Endothelial cell of umbilical vein (primary cell): Measurements from ENCODE around the gene ARPC5. TPM values are rescaled to one million over a fixed set of nuclear protein-coding genes. Genes with fewer than 3 reads are reported as not detected.

Source experiments
- BruUV-seq: library from RNA; stranded (reverse); fragments of 400-500 nt; replicated peaks from 2 replicates; lab custom pipeline; 2021; lab: Mats Ljungman, UMichigan
- CTCF ChIA-PET: fragments of 300-600, 350-600 bp; sonication (Branson Sonifier 250); formaldehyde crosslinking; loops from one replicate; lab custom pipeline; 2021; ENCODE audit warnings: antibody characterized with exemption, inconsistent platforms; lab: Charles Lee
- POLR2A ChIA-PET: fragments of 300-600, 350-600 bp; sonication (Branson Sonifier 250); formaldehyde crosslinking; loops from one replicate; lab custom pipeline; 2021; ENCODE audit warnings: antibody characterized with exemption, inconsistent platforms; lab: Charles Lee
- DNase-seq: peaks from one replicate; pipeline ENCODE4 v3.0.0-alpha.2; 2011; ENCODE audit warnings: low read depth, low spot score
- FAIRE-seq: peaks from 2 replicates; lab custom pipeline; 2011; peaks lifted over from hg19 to GRCh38; lab: Jason Lieb, UNC
- H2AFZ ChIP-seq: 2 replicates; pipeline ENCODE4 v1.6.0; 2012; ENCODE audit warnings: low read depth, low read length, control low read depth, inconsistent platforms
- H3K27ac ChIP-seq: 2 replicates; pipeline ENCODE4 v1.5.1; 2011; ENCODE audit warnings: low read depth, mild to moderate bottlenecking, control low read depth, low read length, moderate library complexity; ENCODE audit not compliant: insufficient read depth
- H3K27me3 ChIP-seq, 2 experiments: 2 replicates each; pipeline versions ENCODE4 v1.6.0 to v1.6.1; 2011; ENCODE audit warnings: low read length in 2 of 2, mixed read lengths in 1 of 2; ENCODE audit not compliant: control insufficient read depth in 2 of 2, insufficient read depth in 2 of 2
- H3K36me3 ChIP-seq, 2 experiments: 2 replicates in 1 of 2; 3 replicates in 1 of 2; pipeline ENCODE4 v1.5.1; 2011; ENCODE audit warnings: low read length in 2 of 2, mild to moderate bottlenecking in 1 of 2, moderate library complexity in 1 of 2; ENCODE audit not compliant: control insufficient read depth in 2 of 2, insufficient read depth in 2 of 2; ENCODE audit errors: extremely low read depth in 1 of 2
- H3K4me1 ChIP-seq: 3 replicates; pipeline ENCODE4 v1.5.1; 2011; ENCODE audit warnings: mild to moderate bottlenecking, low read length; ENCODE audit not compliant: control insufficient read depth, insufficient read depth; ENCODE audit errors: extremely low read depth
- H3K4me2 ChIP-seq: 2 replicates; pipeline ENCODE4 v1.6.1; 2011; ENCODE audit warnings: low read length, control low read depth, mixed read lengths; ENCODE audit not compliant: insufficient read depth
- H3K4me3 ChIP-seq, 3 experiments: fragments of 200-600 bp in 1 of 3; sonication (generic), shearing (Covaris generic) in 1 of 3; replicated peaks in 1 of 3; 2 replicates each; pipeline ENCODE4 v1.5.1; 2011 to 2016; ENCODE audit warnings: control low read depth in 3 of 3, low read length in 3 of 3, mild to moderate bottlenecking in 2 of 3, inconsistent platforms in 1 of 3, low read depth in 1 of 3, moderate library complexity in 1 of 3; ENCODE audit not compliant: insufficient read depth in 1 of 3
- H3K79me2 ChIP-seq: 2 replicates; pipeline ENCODE4 v1.6.0; 2012; ENCODE audit warnings: low read length, inconsistent platforms; ENCODE audit not compliant: control insufficient read depth, insufficient read depth
- H3K9ac ChIP-seq: replicated peaks from 2 replicates; pipeline ENCODE3; 2011; ENCODE audit warnings: low read length, control low read depth; ENCODE audit not compliant: insufficient read depth; ENCODE audit errors: extremely low read depth
- H3K9me1 ChIP-seq: replicated peaks from 3 replicates; pipeline ENCODE4 v1.6.0; 2011; ENCODE audit warnings: mild to moderate bottlenecking, low read length; ENCODE audit not compliant: control insufficient read depth, insufficient read depth; ENCODE audit errors: extremely low read depth
- H3K9me3 ChIP-seq: replicated peaks from 2 replicates; pipeline ENCODE4 v1.5.1; 2012; ENCODE audit warnings: low read length, inconsistent platforms; ENCODE audit not compliant: control insufficient read depth, insufficient read depth
- H4K20me1 ChIP-seq: replicated peaks from 2 replicates; pipeline ENCODE3; 2011; ENCODE audit warnings: mild to moderate bottlenecking, low read length; ENCODE audit not compliant: control insufficient read depth, insufficient read depth; ENCODE audit errors: extremely low read depth
- EZH2 ChIP-seq: IDR thresholded peaks from 2 replicates; pipeline ENCODE4 v1.6.1; 2012; ENCODE audit warnings: borderline replicate concordance, low read depth, mild to moderate bottlenecking, moderate library complexity, low read length, inconsistent platforms; ENCODE audit not compliant: severe bottlenecking
- FOS ChIP-seq: IDR thresholded peaks from 2 replicates; pipeline ENCODE4 v1.6.1; 2011; ENCODE audit warnings: mild to moderate bottlenecking, low read length, moderate library complexity, borderline replicate concordance; ENCODE audit not compliant: insufficient read depth
- GATA2 ChIP-seq: IDR thresholded peaks from 2 replicates; pipeline ENCODE4 v1.7.0; 2011; ENCODE audit warnings: low read depth, mild to moderate bottlenecking, moderate library complexity, mixed read lengths, low read length; ENCODE audit not compliant: insufficient read length, insufficient read depth
- JUN ChIP-seq: IDR thresholded peaks from 2 replicates; pipeline ENCODE4 v1.6.1; 2011; ENCODE audit warnings: borderline replicate concordance, low read depth; ENCODE audit not compliant: insufficient read length, insufficient read depth
- MYC ChIP-seq: IDR thresholded peaks from one replicate; pipeline ENCODE4 v1.6.1; 2011; ENCODE audit warnings: mild to moderate bottlenecking, low read depth, low read length
- POLR2A ChIP-seq: IDR thresholded peaks from 2 replicates; pipeline ENCODE4 v1.6.1; 2012; ENCODE audit warnings: low read depth, mild to moderate bottlenecking, control low read depth, low read length
- POLR2AphosphoS5 ChIP-seq: IDR thresholded peaks from 2 replicates; pipeline ENCODE4 v1.6.1; 2012; ENCODE audit warnings: low read depth, mild to moderate bottlenecking, control low read depth, low read length, moderate library complexity; ENCODE audit not compliant: insufficient read depth
- dilution Hi-C: fragments of 300-500 bp; cut with MboI; formaldehyde crosslinking; loops from one replicate; pipeline ENCODE4 v1.15.0; 2019; ENCODE audit warnings: low sequenced_read_pairs; ENCODE audit not compliant: extremely low pct_ligation_motif_present
- intact Hi-C: fragments of 100-400 bp; cut with micrococcal nuclease; formaldehyde crosslinking; loops from one replicate; pipeline ENCODE4 v1.10.0; 2022
- polyA plus RNA-seq, 4 experiments: library from polyadenylated mRNA; depleted of rRNA in 3 of 4; stranded (reverse) in 3 of 4; unstranded in 1 of 4; fragments of >200 nt; gene quantifications; 2 replicates each; pipeline versions ENCODE4 v1.2.1 to v1.2.3, GENCODE V29; 2011 to 2012; ENCODE audit warnings: missing spikeins in 1 of 4
- total RNA-seq: library from RNA; stranded (reverse); gene quantifications from 2 replicates; pipeline ENCODE4 v1.2.3, GENCODE V29; 2021
- TF ChIP-seq, protein P1 (sequence below): IDR thresholded peaks from 2 replicates; pipeline ENCODE4 v1.6.1; 2011; ENCODE audit not compliant: insufficient read depth, insufficient read length
- TF ChIP-seq, protein P2 (sequence below), 2 donors: IDR thresholded peaks; 1 replicate in 1 of 2; 2 replicates in 1 of 2; pipeline ENCODE4 v1.5.1; 2011; ENCODE audit warnings: low read length in 2 of 2, mild to moderate bottlenecking in 2 of 2, moderate library complexity in 2 of 2, control low read depth in 1 of 2, inconsistent platforms in 1 of 2, low read depth in 1 of 2; ENCODE audit not compliant: insufficient read depth in 1 of 2; ENCODE audit errors: extremely low read depth in 1 of 2

The ARPC5 gene
- total and polyA plus RNA-seq, 2 donors (not counting 3 experiments of a cell fraction or from before 2014, with no cell fraction given), result 110 to 185 TPM

DNA sequence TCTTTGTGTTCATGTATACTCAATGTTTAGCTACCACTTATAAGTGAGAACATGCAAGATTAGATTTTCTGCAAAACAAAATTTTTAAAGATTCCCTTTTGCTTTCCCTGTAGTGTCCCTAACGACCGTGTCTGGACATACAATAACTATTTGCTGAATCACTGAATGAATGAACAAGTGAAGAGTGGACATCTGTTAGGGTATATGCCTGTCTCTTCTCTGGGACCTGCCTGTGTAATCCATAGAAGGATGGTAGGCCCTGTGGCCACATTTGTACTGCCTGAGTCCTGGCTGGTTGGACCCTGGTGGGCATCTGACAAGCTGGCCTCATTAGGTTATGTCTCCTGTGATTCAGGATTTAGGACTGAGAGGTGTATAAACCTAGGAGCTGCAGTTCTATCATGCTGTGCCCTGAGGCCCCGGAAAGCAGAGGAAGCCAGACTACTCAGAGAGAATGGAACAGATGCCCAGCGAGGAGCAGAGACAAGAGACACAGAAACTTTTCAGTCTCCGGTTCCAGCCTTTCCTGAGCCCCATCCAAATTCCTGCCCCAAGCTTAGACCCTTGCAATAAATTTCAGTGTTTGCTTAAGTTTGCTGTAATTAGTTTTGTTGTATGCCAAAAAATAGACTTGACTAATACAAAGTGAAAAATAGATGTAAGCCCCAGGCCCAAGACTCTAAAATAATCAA, 37.8 kb downstream of the ARPC5 start:
- TF ChIP-seq EZH2 (no peak), POLR2A (no peak), FOS (no peak), MYC (no peak), GATA2 (no peak), JUN (no peak), POLR2AphosphoS5 (no peak)
- TF ChIP-seq, protein P1, sequence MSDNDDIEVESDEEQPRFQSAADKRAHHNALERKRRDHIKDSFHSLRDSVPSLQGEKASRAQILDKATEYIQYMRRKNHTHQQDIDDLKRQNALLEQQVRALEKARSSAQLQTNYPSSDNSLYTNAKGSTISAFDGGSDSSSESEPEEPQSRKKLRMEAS, result no peak
- TF ChIP-seq, protein P2, sequence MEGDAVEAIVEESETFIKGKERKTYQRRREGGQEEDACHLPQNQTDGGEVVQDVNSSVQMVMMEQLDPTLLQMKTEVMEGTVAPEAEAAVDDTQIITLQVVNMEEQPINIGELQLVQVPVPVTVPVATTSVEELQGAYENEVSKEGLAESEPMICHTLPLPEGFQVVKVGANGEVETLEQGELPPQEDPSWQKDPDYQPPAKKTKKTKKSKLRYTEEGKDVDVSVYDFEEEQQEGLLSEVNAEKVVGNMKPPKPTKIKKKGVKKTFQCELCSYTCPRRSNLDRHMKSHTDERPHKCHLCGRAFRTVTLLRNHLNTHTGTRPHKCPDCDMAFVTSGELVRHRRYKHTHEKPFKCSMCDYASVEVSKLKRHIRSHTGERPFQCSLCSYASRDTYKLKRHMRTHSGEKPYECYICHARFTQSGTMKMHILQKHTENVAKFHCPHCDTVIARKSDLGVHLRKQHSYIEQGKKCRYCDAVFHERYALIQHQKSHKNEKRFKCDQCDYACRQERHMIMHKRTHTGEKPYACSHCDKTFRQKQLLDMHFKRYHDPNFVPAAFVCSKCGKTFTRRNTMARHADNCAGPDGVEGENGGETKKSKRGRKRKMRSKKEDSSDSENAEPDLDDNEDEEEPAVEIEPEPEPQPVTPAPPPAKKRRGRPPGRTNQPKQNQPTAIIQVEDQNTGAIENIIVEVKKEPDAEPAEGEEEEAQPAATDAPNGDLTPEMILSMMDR (IDR thresholded peaks at IDR 0.05; ENCODE audit: extremely low read depth in 1 of 2, insufficient read depth in 1 of 2, low read depth in 1 of 2, low read length in 2 of 2), result no peak
- no peak for FAIRE-seq
- no peaks in the 10 kb centered on the region for H3K4me1 ChIP-seq
- no peak overlapping the region for H3K27ac ChIP-seq
- no peak for DNase-seq
- intact Hi-C loops (no loop called here), dilution Hi-C loops (no loop called here)
- H3K36me3 ChIP-seq, result no peaks in the 10 kb centered on the region
- POLR2A ChIA-PET, result no interaction called here
- H3K4me2 ChIP-seq, result no peak overlapping the region
- no peak overlapping the region for H2AFZ ChIP-seq
- no peak overlapping the region for H3K4me3 ChIP-seq
- no TSS peak for BruUV-seq
- no peaks in the 10 kb centered on the region for H4K20me1 ChIP-seq
- no peak overlapping the region for H3K9ac ChIP-seq
- no peaks in the 10 kb centered on the region for H3K79me2 ChIP-seq
- H3K9me3 ChIP-seq, result no peaks in the 10 kb centered on the region
- peaks cover 3 to 10% of the 10 kb centered on the region in 2 experiments for H3K27me3 ChIP-seq
- no peaks in the 10 kb centered on the region for H3K9me1 ChIP-seq
- CTCF ChIA-PET, result interaction anchor here (3.1 kb wide), 1 partner anchor 12 kb away, joined by 11 read pairs; no protein-coding TSS in a partner anchor
